SJCRH30 (cell line): ENCODE data around the gene KNDC1. TPM values are rescaled to one million over a fixed set of nuclear protein-coding genes. Genes with fewer than 3 reads are reported as not detected.

Experiments used
- DNase-seq, 2 experiments: peaks; one replicate each; pipeline ENCODE4 v3.0.0-alpha.2; 2015 to 2020
- H3K27ac ChIP-seq: fragments of 250-450 bp; sonication (Bioruptor Pico); 2 replicates; pipeline ENCODE4 v1.5.1; 2020; ENCODE audit warnings: mild to moderate bottlenecking, moderate library complexity
- H3K27me3 ChIP-seq: fragments of 250-450 bp; sonication (Bioruptor Pico); 2 replicates; pipeline ENCODE4 v1.5.1; 2020; ENCODE audit warnings: mild to moderate bottlenecking, moderate library complexity
- H3K36me3 ChIP-seq: fragments of 250-450 bp; sonication (Bioruptor Pico); 2 replicates; pipeline ENCODE4 v1.5.1; 2020; ENCODE audit warnings: mild to moderate bottlenecking, moderate library complexity
- H3K4me1 ChIP-seq: fragments of 250-450 bp; sonication (Bioruptor Pico); 2 replicates; pipeline ENCODE4 v1.5.1; 2020; ENCODE audit warnings: mild to moderate bottlenecking, moderate library complexity
- H3K4me3 ChIP-seq: fragments of 250-450 bp; sonication (Bioruptor Pico); 2 replicates; pipeline ENCODE4 v1.5.1; 2020; ENCODE audit warnings: mild to moderate bottlenecking, moderate library complexity
- H3K9me3 ChIP-seq: fragments of 250-450 bp; sonication (Bioruptor Pico); replicated peaks from 2 replicates; pipeline ENCODE4 v1.5.1; 2020; ENCODE audit warnings: mild to moderate bottlenecking, moderate library complexity
- total RNA-seq: library from RNA; depleted of rRNA; stranded (reverse); fragments of >200 nt; shearing (Covaris generic); gene quantifications from 2 replicates; pipeline ENCODE4 v1.2.3, GENCODE V29; 2014

Gene KNDC1
- total RNA-seq, 1 experiment from 2014 or later = 1.1 TPM

DNA sequence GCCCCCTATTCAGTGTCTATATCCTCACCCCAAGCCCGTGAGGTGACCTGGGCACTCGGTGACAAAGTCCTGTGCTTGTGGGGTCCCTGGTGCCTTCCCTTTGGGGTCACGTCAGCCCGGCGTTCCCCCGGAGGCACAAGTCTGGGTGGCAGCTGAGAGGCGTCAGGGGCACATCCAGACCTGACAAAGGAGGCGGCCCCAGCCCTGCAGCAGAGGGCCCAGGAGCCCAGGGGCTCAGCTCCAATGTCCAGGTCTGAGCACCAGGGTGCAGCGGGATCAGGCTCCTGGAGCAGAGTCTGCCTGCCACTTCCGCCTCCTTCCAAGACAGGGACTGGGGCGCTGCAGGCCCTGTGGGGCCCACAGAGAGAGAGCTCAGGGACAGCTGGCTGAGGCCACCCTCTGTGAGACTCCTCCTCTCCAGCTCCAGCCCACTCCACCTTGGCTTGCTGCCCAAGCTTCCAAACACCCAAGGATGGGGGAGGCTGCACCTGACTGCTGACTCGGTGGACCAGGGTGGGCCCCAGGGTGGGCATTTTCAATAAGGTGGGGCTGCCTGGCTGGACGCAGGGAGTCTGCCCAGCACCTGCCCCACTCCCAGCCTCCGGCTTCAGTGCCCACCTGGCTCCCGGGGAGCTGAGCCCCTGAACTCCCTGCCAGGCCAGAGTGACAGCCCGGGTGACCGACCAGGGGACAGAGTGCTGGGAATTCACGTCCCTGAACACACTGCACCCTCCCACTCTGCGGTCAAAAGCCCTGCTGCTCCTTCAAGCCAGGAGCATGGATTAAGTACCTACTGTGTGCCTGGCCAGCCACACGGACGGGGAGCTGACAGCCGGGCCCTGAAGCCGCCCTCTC lies 1.0 kb upstream of the KNDC1 start:
- peak overlapping the region; percentile 16; the same call in 1 of the 2 replicates for H3K4me3 ChIP-seq
- H3K9me3 ChIP-seq = no peaks in the 10 kb centered on the region
- H3K4me1 ChIP-seq = peaks cover 4% of the 10 kb centered on the region
- H3K36me3 ChIP-seq = no peaks in the 10 kb centered on the region
- H3K27me3 ChIP-seq = no peaks in the 10 kb centered on the region
- DNase-seq = peak; percentile 71 to 76
- no peak overlapping the region for H3K27ac ChIP-seq

DNA sequence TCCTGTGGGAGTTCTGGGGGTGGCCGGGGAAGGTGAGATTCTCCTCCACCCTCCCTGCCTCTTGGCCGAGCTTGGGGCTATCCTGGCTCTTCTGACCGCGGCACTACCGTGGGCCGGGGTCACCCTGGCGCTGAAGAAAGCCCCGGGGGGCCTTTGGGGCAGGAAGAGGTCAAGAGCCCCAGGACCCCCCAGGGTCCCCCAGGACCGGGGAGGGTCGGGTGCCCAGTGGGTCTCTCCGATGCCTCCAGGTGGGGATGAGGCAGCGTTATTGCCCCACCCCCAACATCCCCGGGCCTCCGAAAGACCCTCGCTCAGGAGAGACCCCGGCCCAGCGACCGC lies 439 bp upstream of the KNDC1 start:
- Histone ChIP-seq H3K36me3 (no peaks in the 10 kb centered on the region), H3K27ac (no peak overlapping the region), H3K27me3 (no peaks in the 10 kb centered on the region), H3K9me3 (no peaks in the 10 kb centered on the region), H3K4me1 (peaks cover 4% of the 10 kb centered on the region), H3K4me3 (no peak overlapping the region)
- no peak for DNase-seq

DNA sequence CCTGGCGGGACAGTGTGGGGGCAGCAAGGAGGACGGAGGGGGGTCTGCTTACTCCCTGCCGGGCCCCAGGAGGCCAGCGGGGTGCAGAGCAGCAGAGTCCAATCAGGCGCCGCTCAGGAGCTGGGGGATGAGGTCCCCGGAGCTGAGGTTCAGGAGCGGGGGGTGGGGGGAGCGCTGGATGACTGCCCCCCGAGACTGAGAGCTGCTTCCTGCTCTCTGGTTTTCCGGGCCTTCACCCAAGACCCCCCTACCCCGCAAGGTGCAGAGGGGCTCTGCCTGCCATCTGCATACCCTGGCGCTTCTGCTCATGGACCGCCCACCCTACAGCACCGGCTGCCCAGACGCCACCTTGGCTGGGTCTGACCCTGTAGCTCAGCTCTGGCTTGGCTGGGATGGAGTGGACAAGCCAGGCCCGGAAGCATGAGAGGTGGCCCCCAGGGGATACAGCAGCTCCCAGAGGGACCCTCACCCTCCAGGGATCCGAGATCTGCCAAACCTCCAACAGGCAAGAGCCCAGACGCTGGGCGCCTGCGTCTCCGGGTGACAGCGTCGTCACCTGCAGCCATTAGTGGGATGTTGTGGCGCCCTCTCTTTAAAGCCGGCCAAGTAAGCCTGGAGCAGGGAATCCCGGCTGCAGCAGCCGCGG lies 930 bp downstream of the KNDC1 start:
- peaks cover 4% of the 10 kb centered on the region for H3K4me1 ChIP-seq
- no peaks in the 10 kb centered on the region for H3K27me3 ChIP-seq
- H3K9me3 ChIP-seq = no peaks in the 10 kb centered on the region
- H3K36me3 ChIP-seq = no peaks in the 10 kb centered on the region
- H3K27ac ChIP-seq = no peak overlapping the region
- peak overlapping the region; percentile 55 for H3K4me3 ChIP-seq
- DNase-seq = no peak

DNA sequence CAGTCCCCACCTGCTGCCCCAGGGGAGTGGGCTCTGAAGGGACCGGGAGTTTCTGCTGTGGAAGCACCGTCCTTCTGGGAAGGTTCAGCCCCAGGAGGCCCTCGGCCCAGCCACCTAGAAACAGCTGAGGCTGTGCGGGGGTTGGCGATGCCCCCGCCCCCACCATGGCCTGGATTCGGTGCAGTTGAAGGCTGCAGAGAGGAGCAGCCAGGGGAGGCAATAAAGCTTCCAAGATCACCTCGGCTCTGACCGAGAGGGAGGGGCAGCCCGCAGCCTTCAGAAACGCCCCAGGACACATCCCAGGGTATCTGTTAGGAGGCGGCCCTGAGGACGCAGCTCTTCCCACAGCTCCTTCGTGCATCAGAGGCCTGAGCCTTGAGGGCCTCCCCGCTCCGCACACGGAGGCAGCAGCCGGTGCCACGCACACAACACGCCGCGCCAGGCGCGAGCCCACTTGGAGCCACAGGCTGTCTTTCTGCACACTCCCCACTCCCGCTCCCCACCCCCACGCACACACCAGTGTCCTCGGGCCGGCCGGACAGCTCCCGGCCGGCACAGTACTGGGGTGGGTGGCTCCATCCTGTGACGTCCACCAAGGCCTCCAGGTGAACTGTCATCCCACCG lies 1.6 kb downstream of the KNDC1 start:
- DNase-seq = no peak
- no peaks in the 10 kb centered on the region for H3K27me3 ChIP-seq
- no peak overlapping the region for H3K27ac ChIP-seq
- H3K4me1 ChIP-seq = peaks cover 4% of the 10 kb centered on the region
- no peaks in the 10 kb centered on the region for H3K9me3 ChIP-seq
- no peaks in the 10 kb centered on the region for H3K36me3 ChIP-seq
- H3K4me3 ChIP-seq = no peak overlapping the region

DNA sequence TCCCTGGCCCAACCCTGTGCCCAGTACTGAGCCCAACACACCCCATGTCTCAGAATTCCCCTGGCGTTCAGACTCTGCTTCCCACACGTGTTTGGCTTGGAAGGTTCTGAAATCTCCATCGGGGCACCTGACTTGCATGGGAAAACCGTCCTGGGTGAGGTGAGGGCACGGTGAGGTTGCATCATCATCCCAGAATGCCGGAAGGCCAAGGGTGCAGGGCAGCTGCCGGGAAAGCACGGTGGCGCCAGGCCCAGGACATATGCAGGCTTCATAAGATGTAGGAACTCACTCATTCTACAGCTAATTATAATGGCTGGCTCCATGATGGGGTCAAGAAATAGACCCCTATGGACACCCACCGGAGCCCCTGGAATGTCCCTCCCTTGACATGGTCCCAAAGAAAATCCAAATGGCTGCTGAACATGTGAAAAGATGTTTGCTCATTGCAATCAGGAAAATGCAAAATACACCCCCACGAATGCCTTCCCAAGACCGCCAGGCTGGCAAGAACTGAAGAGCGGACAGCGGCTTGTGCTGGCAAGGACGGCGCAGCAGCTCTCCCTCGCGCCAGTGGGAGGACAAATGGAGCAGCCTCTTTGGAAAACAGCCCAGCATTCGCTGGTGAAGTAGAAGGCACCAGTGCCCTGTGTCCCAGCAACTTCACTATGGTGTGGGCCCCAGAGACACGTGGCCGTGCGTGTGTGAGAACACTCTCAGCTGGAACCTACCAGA lies 2.3 kb downstream of the KNDC1 start:
- H3K4me3 ChIP-seq = no peak overlapping the region
- DNase-seq = no peak
- no peaks in the 10 kb centered on the region for H3K9me3 ChIP-seq
- peaks cover 4% of the 10 kb centered on the region for H3K4me1 ChIP-seq
- H3K27me3 ChIP-seq = no peaks in the 10 kb centered on the region
- no peak overlapping the region for H3K27ac ChIP-seq
- no peaks in the 10 kb centered on the region for H3K36me3 ChIP-seq

DNA sequence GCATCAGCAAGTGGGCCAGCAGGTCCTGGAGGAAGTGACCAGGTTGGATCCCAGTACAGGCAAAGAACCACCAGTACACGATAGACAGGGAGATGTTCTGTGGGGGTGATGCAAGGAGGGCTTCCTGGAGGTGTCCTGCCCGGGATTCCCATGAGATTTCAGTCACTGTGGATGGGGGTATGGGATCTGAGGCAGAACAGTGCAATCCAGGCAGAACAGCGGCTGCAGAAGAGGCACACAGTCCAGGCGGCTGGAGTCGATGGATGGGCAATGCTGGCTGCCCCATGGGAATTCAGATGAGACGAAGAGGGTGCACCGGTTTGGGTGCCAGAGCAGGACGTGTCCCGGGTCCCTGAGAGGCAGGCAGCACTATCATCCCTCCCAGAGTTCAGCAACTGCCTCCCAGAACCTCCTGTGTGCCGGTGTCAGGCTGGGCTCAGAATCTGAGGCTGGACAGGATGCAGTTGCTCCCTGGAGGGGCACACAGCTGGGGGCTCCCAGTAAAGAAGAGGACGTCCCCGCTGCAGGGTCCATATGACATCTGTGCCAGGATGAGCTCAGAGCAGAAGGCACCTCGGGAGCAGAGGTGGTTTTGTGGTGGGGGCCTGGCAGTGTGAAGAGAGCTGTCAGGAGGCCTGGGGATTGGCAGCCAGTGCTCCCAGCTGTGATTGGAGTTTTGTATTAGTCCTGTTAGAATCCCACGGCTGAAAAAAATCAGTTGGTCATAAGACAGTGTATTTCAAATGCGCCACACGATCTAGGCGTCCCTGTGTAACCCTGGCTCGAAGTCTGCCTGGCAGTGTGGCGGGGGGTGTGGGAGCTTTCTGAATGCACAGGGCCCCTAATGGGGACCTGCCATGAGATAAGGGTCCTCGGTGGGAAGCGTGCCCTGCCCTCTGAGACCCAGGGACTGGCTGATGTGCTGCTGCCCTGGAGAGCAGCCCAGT lies 3.2 kb downstream of the KNDC1 start:
- Histone ChIP-seq H3K4me1 (peaks cover 4% of the 10 kb centered on the region), H3K27ac (no peak overlapping the region), H3K36me3 (no peaks in the 10 kb centered on the region), H3K9me3 (no peaks in the 10 kb centered on the region), H3K27me3 (no peaks in the 10 kb centered on the region), H3K4me3 (no peak overlapping the region)
- no peak for DNase-seq

DNA sequence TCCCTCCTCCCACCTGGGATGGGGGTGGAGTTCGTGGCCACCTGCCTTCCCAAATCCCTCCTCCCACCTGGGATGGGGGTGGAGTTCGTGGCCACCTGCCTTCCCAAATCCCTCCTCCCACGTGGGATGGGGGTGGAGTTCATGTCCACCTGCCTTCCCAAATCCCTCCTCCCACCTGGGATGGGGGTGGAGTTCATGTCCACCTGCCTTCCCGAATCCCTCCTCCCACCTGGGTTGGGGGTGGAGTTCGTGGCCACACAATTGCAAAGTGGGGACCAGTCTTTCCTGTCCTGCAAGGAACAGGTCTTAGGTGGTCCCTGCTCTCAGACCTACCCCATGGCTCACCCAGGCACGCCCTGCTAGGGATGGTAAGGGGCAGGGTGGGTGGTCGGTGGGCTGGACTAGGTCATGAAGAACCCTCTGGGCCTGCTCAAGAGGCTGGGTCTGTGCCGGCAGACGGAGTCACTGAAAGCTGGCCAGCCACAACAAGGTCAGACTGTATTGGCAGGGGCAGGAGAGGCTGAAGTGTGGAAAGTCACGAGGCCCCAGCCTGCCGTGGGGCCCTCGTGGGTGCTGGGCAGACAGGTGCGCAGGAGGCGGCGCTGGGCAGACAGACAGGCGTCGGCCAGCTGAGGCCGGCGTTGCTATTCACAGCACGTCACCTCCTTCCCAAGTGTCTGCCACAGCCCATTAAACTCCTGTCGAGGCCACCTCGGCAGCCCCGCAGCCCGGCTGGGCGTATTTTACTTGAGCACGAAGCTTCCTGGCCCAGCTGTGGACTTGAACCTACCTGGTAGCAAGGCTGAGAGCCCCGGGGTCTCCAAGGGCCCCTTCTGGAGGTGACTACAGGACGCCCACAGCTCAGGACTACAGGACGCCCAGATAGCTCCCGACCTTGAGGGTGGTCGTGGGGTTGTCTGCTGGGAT lies 4.1 kb downstream of the KNDC1 start:
- H3K27me3 ChIP-seq = no peaks in the 10 kb centered on the region

DNA sequence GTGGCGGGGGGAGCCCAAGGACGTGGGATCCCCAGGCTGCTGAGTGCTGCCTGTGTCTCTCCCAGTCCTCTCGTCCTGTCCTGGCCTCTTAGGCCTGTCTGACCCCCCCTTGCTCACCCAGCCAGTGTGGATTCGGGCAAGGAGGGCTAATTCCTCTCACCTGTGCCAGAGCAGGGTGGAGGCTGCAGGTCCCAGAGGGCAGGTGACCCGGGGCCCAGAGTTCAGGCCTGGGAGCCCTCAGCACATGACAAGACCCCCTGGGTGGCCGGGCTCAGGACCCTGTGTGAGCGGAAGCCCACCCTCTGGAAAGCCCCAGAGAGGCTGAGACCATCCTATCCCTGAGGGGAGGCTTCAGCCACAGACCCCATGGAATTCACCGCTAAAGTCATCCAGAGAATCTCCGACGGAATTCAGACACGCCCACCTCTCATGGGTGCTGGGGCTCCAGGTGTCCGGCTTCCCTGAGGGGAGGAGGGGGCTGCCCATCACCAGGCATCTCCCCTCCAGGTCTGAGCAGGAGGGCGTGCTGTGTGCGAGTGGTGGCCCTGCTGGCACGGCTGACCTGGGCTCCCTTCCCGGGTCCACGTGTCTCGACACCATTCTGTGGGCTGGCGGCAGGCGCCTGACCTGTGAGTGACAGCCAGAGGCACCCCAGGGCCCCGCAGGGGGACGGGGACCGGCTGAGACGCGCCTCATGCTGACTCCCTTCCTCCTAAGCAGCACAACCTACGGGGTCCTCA lies 5.0 kb downstream of the KNDC1 start:
- Histone ChIP-seq H3K27ac (no peak overlapping the region), H3K27me3 (no peaks in the 10 kb centered on the region), H3K36me3 (no peaks in the 10 kb centered on the region), H3K4me1 (no peaks in the 10 kb centered on the region), H3K9me3 (no peaks in the 10 kb centered on the region), H3K4me3 (no peak overlapping the region)
- no peak for DNase-seq

More for the DNA sequence above, 4.1 kb downstream of the KNDC1 start:
- Histone ChIP-seq H3K9me3 (no peaks in the 10 kb centered on the region), H3K36me3 (no peaks in the 10 kb centered on the region), H3K27ac (no peak overlapping the region), H3K4me3 (no peak overlapping the region), H3K4me1 (no peaks in the 10 kb centered on the region)
- no peak for DNase-seq

DNA sequence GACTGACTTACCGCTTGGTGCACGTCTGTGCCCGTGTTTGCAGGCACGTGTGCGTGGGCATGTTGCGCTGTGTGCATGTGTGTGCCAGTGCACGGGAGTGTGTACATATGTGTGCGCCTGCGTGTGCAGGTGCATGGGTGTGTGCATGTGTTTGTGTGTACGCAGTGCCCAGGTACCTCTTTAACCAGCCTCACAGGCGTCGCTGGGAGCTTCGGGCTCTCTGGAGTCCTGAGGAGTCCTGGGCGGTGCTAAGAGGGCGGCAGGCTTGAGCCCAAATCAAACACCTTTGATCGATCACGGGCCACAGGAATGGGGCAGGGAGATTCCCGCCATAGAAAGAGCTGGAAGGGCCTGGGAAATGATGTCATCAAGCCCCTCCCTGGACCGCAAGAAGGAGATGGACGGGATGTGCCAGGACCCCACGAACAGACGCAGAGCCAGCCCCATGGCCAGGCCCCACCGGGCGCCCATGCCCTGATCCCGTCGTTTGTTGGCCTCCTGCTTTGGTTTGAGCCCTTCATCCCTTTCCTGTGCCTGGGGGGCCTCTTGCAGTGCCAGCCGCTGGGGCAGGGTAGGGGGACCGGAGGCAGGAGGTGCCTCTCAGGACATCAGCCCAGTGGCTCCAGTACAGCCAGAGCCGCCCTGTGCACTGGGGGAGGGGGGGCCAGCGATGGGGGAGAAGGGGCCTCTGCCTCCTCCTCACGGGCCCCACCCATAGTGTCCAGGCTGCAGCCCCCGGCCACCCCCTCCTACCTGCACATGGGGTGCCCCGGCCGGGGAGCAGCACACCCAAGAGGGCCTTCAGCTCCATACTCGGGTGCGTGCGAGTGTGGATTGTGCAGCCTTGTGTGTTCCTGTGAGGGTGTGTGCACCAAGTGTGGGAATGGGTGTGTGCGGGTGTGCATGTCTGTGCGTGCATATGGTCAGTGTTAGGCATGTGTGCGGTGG lies 5.8 kb downstream of the KNDC1 start:
- DNase-seq = no peak
- H3K9me3 ChIP-seq = no peaks in the 10 kb centered on the region
- no peaks in the 10 kb centered on the region for H3K36me3 ChIP-seq
- no peaks in the 10 kb centered on the region for H3K4me1 ChIP-seq
- H3K27me3 ChIP-seq = no peaks in the 10 kb centered on the region
- no peak overlapping the region for H3K27ac ChIP-seq
- no peak overlapping the region for H3K4me3 ChIP-seq

DNA sequence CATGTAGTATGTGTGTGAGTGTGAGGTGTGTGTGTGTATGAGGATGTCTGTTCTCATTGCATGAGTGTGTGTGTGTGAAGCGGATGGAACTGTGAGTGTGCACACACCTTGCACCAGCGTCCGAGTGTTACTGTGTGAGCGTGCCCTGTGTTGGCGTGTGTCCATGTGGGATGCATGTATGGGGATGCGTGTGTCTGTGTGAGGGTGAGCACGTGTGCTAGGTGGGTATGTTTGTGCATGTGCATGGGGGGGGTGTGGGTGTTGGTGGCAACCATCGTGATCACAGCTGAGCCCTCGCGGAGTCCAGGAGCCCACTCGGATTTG lies 6.4 kb downstream of the KNDC1 start:
- Histone ChIP-seq H3K36me3 (no peaks in the 10 kb centered on the region), H3K27ac (no peak overlapping the region), H3K27me3 (no peaks in the 10 kb centered on the region), H3K4me3 (no peak overlapping the region), H3K9me3 (no peaks in the 10 kb centered on the region), H3K4me1 (no peaks in the 10 kb centered on the region)
- no peak for DNase-seq

DNA sequence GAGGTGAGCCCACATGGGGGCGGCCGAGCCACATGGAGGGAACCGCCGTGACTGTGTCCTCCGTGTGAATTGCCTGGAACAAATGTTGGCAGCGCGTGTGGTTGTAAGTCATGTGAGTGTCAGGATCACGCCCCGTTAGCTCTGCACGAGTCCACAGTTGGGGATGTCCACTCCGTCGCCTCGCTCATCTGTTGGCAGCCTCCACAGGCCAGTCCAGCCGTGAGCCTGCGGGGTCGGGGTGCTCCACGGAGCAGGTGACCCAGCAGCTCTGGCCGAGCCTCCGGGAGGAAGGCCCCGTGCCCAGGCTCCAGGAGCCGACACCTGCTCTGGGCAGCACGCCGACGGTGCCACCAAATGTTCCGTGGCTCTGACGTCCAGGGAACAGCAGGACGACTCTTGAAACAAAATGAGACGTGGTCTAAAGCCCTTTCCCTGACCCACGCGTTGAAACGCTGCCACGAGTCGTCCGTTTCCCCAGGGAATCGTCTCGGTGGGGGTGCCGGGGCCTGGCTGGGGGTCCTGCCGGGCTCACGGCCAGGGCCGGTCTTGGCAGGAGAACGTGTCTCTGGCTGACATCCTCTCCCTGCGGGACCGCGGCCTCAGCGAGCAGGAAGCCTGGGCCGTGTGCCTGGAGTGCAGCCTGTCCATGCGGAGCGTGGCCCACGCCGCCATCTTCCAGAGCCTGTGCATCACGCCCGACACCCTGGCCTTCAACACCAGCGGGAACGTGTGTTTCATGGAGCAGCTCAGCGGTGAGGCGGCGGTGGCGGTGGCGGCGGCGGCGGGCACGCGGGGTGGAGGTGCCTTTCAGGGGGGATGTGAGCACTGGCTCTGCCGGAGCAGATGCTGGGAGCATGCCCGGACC lies 7.0 kb downstream of the KNDC1 start:
- H3K9me3 ChIP-seq = no peaks in the 10 kb centered on the region

More for the DNA sequence above, 7.0 kb downstream of the KNDC1 start:
- Histone ChIP-seq H3K36me3 (no peaks in the 10 kb centered on the region), H3K4me1 (no peaks in the 10 kb centered on the region), H3K27me3 (no peaks in the 10 kb centered on the region), H3K27ac (no peak overlapping the region), H3K4me3 (no peak overlapping the region)
- DNase-seq = no peak
